Ovary (tissue), 9 donors: ENCODE results near the gene OCLN. TPM values are rescaled to one million over a fixed set of nuclear protein-coding genes. Genes with fewer than 3 reads are reported as not detected.
"Not testable (repeated sequence)": the region's sequence is repeated elsewhere in the genome, so short reads cannot be mapped to it uniquely, and the experiment has no call there.

ENCODE experiments used
- DNase-seq, 5 donors: peaks; one replicate each; pipeline ENCODE4 v3.0.0-alpha.2; 2019 to 2020
- H3K27ac ChIP-seq, 2 donors: fragments of 200-600 bp; one replicate each; pipeline versions ENCODE4 v1.5.1 to v1.8.0; 2019 to 2022
- H3K27me3 ChIP-seq: fragments of 200-600 bp; one replicate; pipeline ENCODE4 v1.8.0; 2022
- H3K36me3 ChIP-seq: fragments of 200-600 bp; sonication (generic); one replicate; pipeline ENCODE4 v1.5.1; 2019
- H3K4me1 ChIP-seq: one replicate; pipeline ENCODE4 v1.8.1; 2013; ENCODE audit warnings: mild to moderate bottlenecking, moderate library complexity; ENCODE audit not compliant: insufficient read depth
- H3K4me3 ChIP-seq: fragments of 200-600 bp; sonication (generic); one replicate; pipeline ENCODE4 v1.5.1; 2017
- H3K9me3 ChIP-seq, 2 donors: fragments of 200-600 bp in 1 of 2; sonication (generic) in 1 of 2; one replicate each; pipeline versions ENCODE4 v1.5.1 to v1.8.1; 2013 to 2019; ENCODE audit warnings: mild to moderate bottlenecking in 1 of 2, moderate library complexity in 1 of 2
- CTCF ChIP-seq, 3 donors: fragments of 450-650 bp in 2 of 3; fragments of 200-600 bp in 1 of 3; IDR thresholded peaks; one replicate each; pipeline versions ENCODE4 v1.5.1 to v1.8.0; 2016 to 2022; ENCODE audit warnings: antibody characterized with exemption in 3 of 3, mild to moderate bottlenecking in 1 of 3
- EP300 ChIP-seq: sonication (generic); formaldehyde crosslinking; IDR thresholded peaks from one replicate; pipeline ENCODE4 v1.6.1; 2017; ENCODE audit warnings: antibody characterized with exemption
- POLR2A ChIP-seq: fragments of 450-650 bp; IDR thresholded peaks from one replicate; pipeline ENCODE4 v1.6.1; 2017; ENCODE audit warnings: antibody characterized with exemption, mild to moderate bottlenecking, moderate library complexity
- WGBS, 3 donors: extraction: QIAGEN DNeasy Blood & Tissue Kit in 1 of 3; methylation state at CpG; one replicate each; pipeline versions ENCODE4 v1.1.5 to v1.1.7; 2013 to 2017; 5-methylcytosine and 5-hydroxymethylcytosine counted together
- intact Hi-C, 4 donors: fragments of 100-400 bp; cut with DNase I; formaldehyde crosslinking; loops; one replicate each; pipeline versions ENCODE4 v1.11.0 to v1.15.1; 2022 to 2023
- polyA plus RNA-seq, 2 donors: library from polyadenylated mRNA; stranded (reverse); fragments of 200-250 nt in 1 of 2; fragments of 350-450 nt in 1 of 2; fragmentation: Illumina TruSeq in 1 of 2; extraction: RNeasy Lipid Tissue Mini Kit (QIAGEN cat#74804) in 1 of 2; gene quantifications; one replicate each; pipeline ENCODE4 v1.2.3, GENCODE V29; 2013 to 2014
- total RNA-seq, 7 donors: library from RNA; depleted of rRNA in 2 of 7; stranded (reverse); fragments of >200 nt in 2 of 7; fragmentation: NEBNext Ultra II Directional in 3 of 7; extraction: Animal tissue kit (Norgen Biotek cat#: 25700) in 3 of 7; gene quantifications; one replicate each; pipeline versions ENCODE4 v1.1.0 to v1.2.4, GENCODE V29; 2016 to 2023
- donor health status: DM: no; HTN: no; CAD: no; lungs with moderate emphysema.
- donor health status: DM: no; HTN: no; CAD: no.
- donor health status: Bipolar disorder and iron deficiency.
- donor health status: DM: yes; HTN: yes; CAD: no.
- donor health status: DM: no; HTN: no; CAD: no.
- donor health status: DM: yes; HTN: yes; CAD: no.

Gene OCLN
- total and polyA plus RNA-seq, 9 donors: 0.70 to 23.9 (median 2.9) TPM

- Histone ChIP-seq H3K27ac (no peak overlapping the region), H3K4me3 (no peak overlapping the region), H3K4me1 (no peaks in the 10 kb centered on the region), H3K9me3 (no peaks in the 10 kb centered on the region), H3K27me3 (no peaks in the 10 kb centered on the region), H3K36me3 (no peaks in the 10 kb centered on the region)
- WGBS, 3 donors: 79 to 93% (median 83%) methylated on average over 1 of the region's 1 CpG
- TF ChIP-seq CTCF (IDR thresholded peaks at IDR 0.05) (no peak), POLR2A (no peak), EP300 (no peak)
- DNase-seq: no peak
- intact Hi-C loops: no loop called here
Measured at GRCh38 chr5:69450116-69450515, 42.5 kb upstream of the OCLN start.

- H3K4me3 ChIP-seq, H3K36me3 ChIP-seq, H3K27ac ChIP-seq, H3K27me3 ChIP-seq, H3K4me1 ChIP-seq, DNase-seq, intact Hi-C loops, H3K9me3 ChIP-seq: not testable (repeated sequence)
- 91 to 93% (median 92%) methylated on average over 8 of the region's 8 CpGs for WGBS, 3 donors
Measured at GRCh38 chr5:69450527-69450926, 42.1 kb upstream of the OCLN start.

GRCh38 chr5:69451941-69452647 lies 40.5 kb upstream of the OCLN start:
- intact Hi-C loops: no loop called here
- Histone ChIP-seq H3K27ac (no peak overlapping the region), H3K27me3 (no peaks in the 10 kb centered on the region), H3K4me3 (no peak overlapping the region), H3K36me3 (no peaks in the 10 kb centered on the region), H3K9me3 (no peaks in the 10 kb centered on the region), H3K4me1 (no peaks in the 10 kb centered on the region)
- no peak for TF ChIP-seq EP300
- no peak for TF ChIP-seq POLR2A
- TF ChIP-seq CTCF (IDR thresholded peaks at IDR 0.05): no peak
- 41 to 66% (median 49%) methylated on average over 4 of the region's 4 CpGs for WGBS, 3 donors
- no peak for DNase-seq

GRCh38 chr5:69453487-69453886 lies 39.1 kb upstream of the OCLN start:
- H3K27ac ChIP-seq, H3K9me3 ChIP-seq, intact Hi-C loops, H3K27me3 ChIP-seq, DNase-seq, H3K4me1 ChIP-seq, H3K4me3 ChIP-seq, H3K36me3 ChIP-seq: not testable (repeated sequence)
- 85 to 93% (median 88%) methylated on average over 3 of the region's 3 CpGs for WGBS, 3 donors

- Histone ChIP-seq H3K4me1 (no peaks in the 10 kb centered on the region), H3K27ac (no peak overlapping the region), H3K4me3 (no peak overlapping the region), H3K36me3 (no peaks in the 10 kb centered on the region), H3K9me3 (no peaks in the 10 kb centered on the region), H3K27me3 (no peaks in the 10 kb centered on the region)
- intact Hi-C loops: no loop called here
- DNase-seq: no peak
- TF ChIP-seq CTCF (IDR thresholded peaks at IDR 0.05) (no peak), POLR2A (no peak), EP300 (no peak)
- 65 to 72% (median 67%) methylated on average over 8 of the region's 8 CpGs for WGBS, 3 donors
Measured at GRCh38 chr5:69454460-69455249, 37.9 kb upstream of the OCLN start.

GRCh38 chr5:69455428-69455988 lies 37.1 kb upstream of the OCLN start:
- H3K36me3 ChIP-seq, H3K9me3 ChIP-seq, H3K4me3 ChIP-seq, H3K27ac ChIP-seq, H3K4me1 ChIP-seq, DNase-seq, intact Hi-C loops, H3K27me3 ChIP-seq: not testable (repeated sequence)
- WGBS, 3 donors: 82 to 87% (median 84%) methylated on average over 7 of the region's 7 CpGs
